Kidney epithelial cell (primary cell): ENCODE results near the gene TIMM23. TPM values are rescaled to one million over a fixed set of nuclear protein-coding genes. Genes with fewer than 3 reads are reported as not detected.

Experiments used
- DNase-seq: peaks from one replicate; pipeline ENCODE4 v3.0.0-alpha.2; 2010; ENCODE audit warnings: low read depth
- H3K27me3 ChIP-seq: 2 replicates; pipeline ENCODE4 v1.6.0; 2011; ENCODE audit warnings: low read length; ENCODE audit not compliant: control insufficient read depth, insufficient read depth
- H3K36me3 ChIP-seq: 2 replicates; pipeline ENCODE4 v1.5.1; 2011; ENCODE audit warnings: low read length; ENCODE audit not compliant: control insufficient read depth, insufficient read depth
- H3K4me3 ChIP-seq: 2 replicates; pipeline ENCODE4 v1.5.1; 2011; ENCODE audit warnings: low read depth, mild to moderate bottlenecking, control low read depth, low read length
- total RNA-seq: library from RNA; depleted of rRNA; stranded (reverse); fragments of >200 nt; gene quantifications from 2 replicates; pipeline ENCODE4 v1.2.3, GENCODE V29; 2015
- TF ChIP-seq, protein P1 (sequence below): IDR thresholded peaks from 2 replicates; pipeline ENCODE4 v1.5.1; 2011; ENCODE audit warnings: mild to moderate bottlenecking, moderate library complexity, low read length, control low read depth, inconsistent platforms; ENCODE audit not compliant: insufficient read depth, poor library complexity, severe bottlenecking

The TIMM23 gene
- total RNA-seq, 1 donor from 2014 or later, result 96.9 TPM

DNA sequence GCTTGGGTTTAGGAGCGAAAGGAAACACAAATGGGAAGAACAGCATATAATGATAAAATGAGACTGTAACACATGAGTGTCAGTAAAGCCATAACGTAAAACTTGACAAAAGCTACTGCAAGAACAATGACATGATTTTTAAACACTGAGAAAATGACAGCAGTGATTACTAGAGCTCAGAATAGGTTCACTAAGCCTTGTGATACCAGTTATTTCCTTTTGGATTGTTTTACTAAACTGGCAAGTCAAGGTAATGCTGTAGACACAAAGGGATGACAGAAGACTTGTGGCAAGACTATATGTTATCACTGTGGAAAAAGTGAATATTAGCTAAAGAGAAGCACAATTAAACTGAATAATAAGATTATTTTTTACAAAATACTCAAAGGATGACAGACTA, 45.4 kb downstream of the TIMM23 start:
- TF ChIP-seq, protein P1, sequence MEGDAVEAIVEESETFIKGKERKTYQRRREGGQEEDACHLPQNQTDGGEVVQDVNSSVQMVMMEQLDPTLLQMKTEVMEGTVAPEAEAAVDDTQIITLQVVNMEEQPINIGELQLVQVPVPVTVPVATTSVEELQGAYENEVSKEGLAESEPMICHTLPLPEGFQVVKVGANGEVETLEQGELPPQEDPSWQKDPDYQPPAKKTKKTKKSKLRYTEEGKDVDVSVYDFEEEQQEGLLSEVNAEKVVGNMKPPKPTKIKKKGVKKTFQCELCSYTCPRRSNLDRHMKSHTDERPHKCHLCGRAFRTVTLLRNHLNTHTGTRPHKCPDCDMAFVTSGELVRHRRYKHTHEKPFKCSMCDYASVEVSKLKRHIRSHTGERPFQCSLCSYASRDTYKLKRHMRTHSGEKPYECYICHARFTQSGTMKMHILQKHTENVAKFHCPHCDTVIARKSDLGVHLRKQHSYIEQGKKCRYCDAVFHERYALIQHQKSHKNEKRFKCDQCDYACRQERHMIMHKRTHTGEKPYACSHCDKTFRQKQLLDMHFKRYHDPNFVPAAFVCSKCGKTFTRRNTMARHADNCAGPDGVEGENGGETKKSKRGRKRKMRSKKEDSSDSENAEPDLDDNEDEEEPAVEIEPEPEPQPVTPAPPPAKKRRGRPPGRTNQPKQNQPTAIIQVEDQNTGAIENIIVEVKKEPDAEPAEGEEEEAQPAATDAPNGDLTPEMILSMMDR, result no peak
- Histone ChIP-seq H3K27me3 (no peaks in the 10 kb centered on the region), H3K4me3 (no peak overlapping the region), H3K36me3 (no peaks in the 10 kb centered on the region)
- DNase-seq, result no peak

DNA sequence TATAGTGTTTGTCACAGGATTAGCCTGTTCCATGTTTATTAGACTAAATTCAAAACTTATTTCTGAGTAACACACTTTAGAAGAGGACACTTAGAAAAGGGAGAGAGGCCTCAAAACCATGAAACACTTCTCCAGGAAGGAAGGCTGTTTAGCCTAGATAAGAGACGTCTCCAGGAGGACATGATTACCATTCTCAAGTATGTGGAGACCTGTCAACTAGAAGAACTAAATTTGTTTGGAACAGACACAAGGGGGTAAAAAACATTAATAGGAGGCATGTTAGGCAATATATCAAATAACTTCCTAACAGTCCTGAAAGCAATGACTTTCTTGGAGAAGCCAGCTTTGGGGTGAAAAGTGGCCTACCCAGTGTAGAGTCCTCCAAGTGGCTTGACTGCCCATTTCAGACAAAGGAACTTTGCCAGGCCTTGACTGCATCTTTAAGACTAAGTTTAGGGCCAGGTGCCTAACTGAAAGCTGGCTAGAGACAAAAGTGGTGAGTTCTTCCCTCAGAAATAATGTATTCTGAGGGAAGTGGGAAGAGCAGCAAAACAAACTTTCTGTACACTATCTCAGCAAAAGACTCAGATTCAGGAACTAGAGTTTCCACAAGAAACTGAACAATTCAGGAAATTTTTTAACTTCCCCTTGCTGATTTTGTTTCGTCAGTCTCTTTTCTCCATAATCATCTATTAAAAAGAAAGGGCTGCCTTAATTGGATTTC, 46.3 kb downstream of the TIMM23 start:
- H3K27me3 ChIP-seq, result no peaks in the 10 kb centered on the region
- no peak overlapping the region for H3K4me3 ChIP-seq
- TF ChIP-seq, protein P1, result no peak
- H3K36me3 ChIP-seq, result no peaks in the 10 kb centered on the region
- DNase-seq, result no peak

GRCh38 chr10:46019177-46019528, 46.9 kb downstream of the TIMM23 start:
- TF ChIP-seq, protein P1, result no peak
- DNase-seq, result no peak
- H3K36me3 ChIP-seq, result no peaks in the 10 kb centered on the region
- H3K27me3 ChIP-seq, result no peaks in the 10 kb centered on the region
- no peak overlapping the region for H3K4me3 ChIP-seq

DNA sequence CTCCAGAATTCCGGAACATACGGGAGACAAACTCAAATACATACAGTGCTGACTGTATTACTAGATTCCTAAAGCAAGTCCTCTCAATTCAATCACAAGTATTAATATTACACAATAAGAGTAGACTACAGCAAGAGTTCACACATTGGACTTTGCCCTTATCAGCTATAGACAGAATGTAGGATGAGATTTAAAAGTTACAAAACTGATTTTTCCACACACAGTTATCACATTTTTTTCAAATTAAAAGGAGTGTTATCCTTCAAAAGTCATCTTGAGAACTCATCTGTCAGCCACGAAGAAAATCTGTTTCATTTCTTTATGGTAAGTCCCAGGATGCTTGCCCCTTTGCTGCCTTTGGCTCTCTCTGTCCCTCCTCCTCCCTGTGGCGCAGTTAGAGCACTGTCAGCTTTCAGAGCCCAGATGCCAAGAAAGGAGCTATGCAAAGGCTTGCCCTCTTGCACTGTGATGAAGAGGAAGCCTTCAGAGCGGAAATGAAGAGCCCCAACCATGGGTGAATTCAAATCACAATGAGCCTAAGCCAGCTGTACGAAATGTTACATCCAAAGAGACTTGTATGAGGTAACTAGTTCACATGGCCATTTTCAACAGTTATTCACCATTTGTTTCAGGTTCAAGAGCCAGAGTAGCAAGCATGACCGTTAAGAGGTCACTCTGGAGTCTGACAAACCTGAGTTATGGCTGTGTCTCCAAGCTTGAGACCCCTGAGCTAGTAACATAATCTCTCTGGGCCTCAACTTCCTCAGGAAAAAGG, 47.5 kb downstream of the TIMM23 start:
- TF ChIP-seq, protein P1, result no peak
- H3K4me3 ChIP-seq, result no peak overlapping the region
- no peaks in the 10 kb centered on the region for H3K36me3 ChIP-seq
- no peak for DNase-seq
- H3K27me3 ChIP-seq, result no peaks in the 10 kb centered on the region

GRCh38 chr10:46020344-46020657, 48.0 kb downstream of the TIMM23 start:
- Histone ChIP-seq H3K27me3 (no peaks in the 10 kb centered on the region), H3K4me3 (no peak overlapping the region), H3K36me3 (no peaks in the 10 kb centered on the region)
- no peak for DNase-seq
- TF ChIP-seq, protein P1, result no peak
